ENCODE data around the gene FSCB. TPM values are rescaled to one million over a fixed set of nuclear protein-coding genes. Genes with fewer than 3 reads are reported as not detected.

Gene FSCB
- polyA plus RNA-seq, 1 of the 3 experiments (the other 2 are of a cell fraction) = not detected

DNA sequence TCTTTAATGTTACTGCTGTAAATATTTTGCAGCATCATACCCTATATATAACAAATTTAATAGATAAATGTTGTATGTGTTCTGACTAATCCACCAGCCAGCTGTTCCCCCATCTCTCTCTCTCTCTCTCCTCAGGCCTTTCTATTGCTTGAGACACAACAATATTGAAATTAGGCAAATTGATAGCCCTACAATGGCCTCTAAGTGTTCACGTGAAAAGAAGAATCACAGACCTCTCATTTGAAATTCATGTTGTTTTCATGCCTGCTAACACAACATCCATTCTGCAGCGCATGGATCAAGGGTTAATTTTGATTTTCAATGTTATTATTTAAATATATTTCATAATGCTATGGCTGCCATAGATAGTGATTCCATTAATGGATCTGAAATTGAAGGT, 1.8 kb upstream of the FSCB start:
- H3K36me3 ChIP-seq (replicated peaks in 1 of 2; ENCODE audit: control insufficient read depth in 1 of 2, insufficient read depth in 2 of 2, low read length in 1 of 2) = no peaks in the 10 kb centered on the region
- no peaks in the 10 kb centered on the region for H3K27me3 ChIP-seq (ENCODE audit: insufficient read depth)
- no peak overlapping the region for H3K4me3 ChIP-seq (ENCODE audit: low read depth in 2 of 2, low read length in 1 of 2)
- no peak for DNase-seq
- H3F3A ChIP-seq (replicated peaks; ENCODE audit: insufficient read depth) = no peaks in the 10 kb centered on the region
- H2AFZ ChIP-seq (ENCODE audit: low read depth) = no peak overlapping the region
- H3K9me3 ChIP-seq = no peaks in the 10 kb centered on the region
- CTCF ChIA-PET = no interaction called here
- no peak overlapping the region for H3K9ac ChIP-seq
- no peaks in the 10 kb centered on the region for H3K9me2 ChIP-seq
- no peak overlapping the region for H3K27ac ChIP-seq (ENCODE audit: low read depth in 2 of 2, low read length in 1 of 2)
- H4K20me1 ChIP-seq (ENCODE audit: insufficient read depth) = no peaks in the 10 kb centered on the region
- H3K79me2 ChIP-seq (ENCODE audit: insufficient read depth) = no peaks in the 10 kb centered on the region
- H3K4me2 ChIP-seq = no peak overlapping the region
- H3K4me1 ChIP-seq (ENCODE audit: control insufficient read depth in 1 of 2, insufficient read depth in 2 of 2, low read depth in 1 of 2, low read length in 1 of 2) = no peaks in the 10 kb centered on the region
- WGBS (ENCODE audit: low lambda C conversion rate) = 3% methylated on average over 2 of the region's 2 CpGs
- POLR2A ChIA-PET = no interaction called here
- TF ChIP-seq CTCF (IDR thresholded peaks at IDR 0.05) (no peak), POLR2AphosphoS5 (IDR thresholded peaks at IDR 0.05; ENCODE audit: low read depth, low read length) (no peak), TCF12 (IDR thresholded peaks at IDR 0.05) (no peak), RFX5 (IDR thresholded peaks at IDR 0.05; ENCODE audit: low read length) (no peak), NFIC (IDR thresholded peaks at IDR 0.05; ENCODE audit: borderline replicate concordance) (no peak), FOXJ3 (CRISPR knock-in tag; IDR thresholded peaks at IDR 0.05) (no peak), RAD21 (IDR thresholded peaks at IDR 0.05; ENCODE audit: low read length) (no peak), YY1 (IDR thresholded peaks at IDR 0.05; ENCODE audit: low read depth) (no peak), GATA2 (CRISPR knock-in tag; IDR thresholded peaks at IDR 0.05) (no peak), SMC3 (IDR thresholded peaks at IDR 0.05; ENCODE audit: low read depth, low read length) (no peak), GABPA (IDR thresholded peaks at IDR 0.05; ENCODE audit: low read depth) (no peak), EP300 (IDR thresholded peaks at IDR 0.05; ENCODE audit: borderline replicate concordance in 1 of 2, low read depth in 1 of 2, low read length in 1 of 2) (no peak), JUND (IDR thresholded peaks at IDR 0.05) (no peak), EZH2phosphoT487 (IDR thresholded peaks at IDR 0.05; ENCODE audit: borderline replicate concordance, low read depth) (no peak), IRF3 (IDR thresholded peaks at IDR 0.05; ENCODE audit: low read depth, low read length) (no peak)
- TF ChIP-seq, protein P1, sequence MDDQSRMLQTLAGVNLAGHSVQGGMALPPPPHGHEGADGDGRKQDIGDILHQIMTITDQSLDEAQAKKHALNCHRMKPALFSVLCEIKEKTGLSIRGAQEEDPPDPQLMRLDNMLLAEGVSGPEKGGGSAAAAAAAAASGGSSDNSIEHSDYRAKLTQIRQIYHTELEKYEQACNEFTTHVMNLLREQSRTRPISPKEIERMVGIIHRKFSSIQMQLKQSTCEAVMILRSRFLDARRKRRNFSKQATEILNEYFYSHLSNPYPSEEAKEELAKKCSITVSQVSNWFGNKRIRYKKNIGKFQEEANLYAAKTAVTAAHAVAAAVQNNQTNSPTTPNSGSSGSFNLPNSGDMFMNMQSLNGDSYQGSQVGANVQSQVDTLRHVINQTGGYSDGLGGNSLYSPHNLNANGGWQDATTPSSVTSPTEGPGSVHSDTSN (IDR thresholded peaks at IDR 0.05) = no peak
- TF ChIP-seq, protein P2, sequence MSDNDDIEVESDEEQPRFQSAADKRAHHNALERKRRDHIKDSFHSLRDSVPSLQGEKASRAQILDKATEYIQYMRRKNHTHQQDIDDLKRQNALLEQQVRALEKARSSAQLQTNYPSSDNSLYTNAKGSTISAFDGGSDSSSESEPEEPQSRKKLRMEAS (IDR thresholded peaks at IDR 0.05; ENCODE audit: low read depth) = no peak
- TF ChIP-seq, protein P3, sequence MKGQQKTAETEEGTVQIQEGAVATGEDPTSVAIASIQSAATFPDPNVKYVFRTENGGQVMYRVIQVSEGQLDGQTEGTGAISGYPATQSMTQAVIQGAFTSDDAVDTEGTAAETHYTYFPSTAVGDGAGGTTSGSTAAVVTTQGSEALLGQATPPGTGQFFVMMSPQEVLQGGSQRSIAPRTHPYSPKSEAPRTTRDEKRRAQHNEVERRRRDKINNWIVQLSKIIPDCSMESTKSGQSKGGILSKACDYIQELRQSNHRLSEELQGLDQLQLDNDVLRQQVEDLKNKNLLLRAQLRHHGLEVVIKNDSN (IDR thresholded peaks at IDR 0.05; ENCODE audit: borderline replicate concordance, low read depth) = no peak
